Left colon (tissue), 2 donors: ENCODE data around the gene NHSL1. TPM values are rescaled to one million over a fixed set of nuclear protein-coding genes. Genes with fewer than 3 reads are reported as not detected.

Experiments
- ATAC-seq: fragments of 200-7000 bp; cut with Tn5 transposase; one replicate; pipeline ENCODE4 v1.9.1; 2020; ENCODE audit warnings: mild to moderate bottlenecking, moderate library complexity
- DNase-seq, 2 donors: peaks; one replicate each; pipeline ENCODE4 v3.0.0-alpha.2; 2020
- intact Hi-C, 2 donors: fragments of 100-400 bp; cut with DNase I in 1 of 2; cut with micrococcal nuclease in 1 of 2; formaldehyde crosslinking; loops; one replicate each; pipeline versions ENCODE4 v1.11.2 to v1.14.0; 2022; cut with DNase I, micrococcal nuclease
- total RNA-seq, 2 donors: library from RNA; stranded (reverse); fragmentation: NEBNext Ultra II Directional; extraction: Animal tissue kit (Norgen Biotek cat#: 25700); gene quantifications; one replicate each; pipeline ENCODE4 v1.2.1, GENCODE V29; 2021
- donor health status: DM: no; HTN: no; CAD: no.
- donor health status: DM: yes; HTN: yes; CAD: no.

NHSL1 gene
- total RNA-seq, 2 donors from 2014 or later = 112 to 125 TPM

GRCh38 chr6:138477913-138478539 lies 21.3 kb downstream of the NHSL1 start:
- ATAC-seq (peak; percentile 88), DNase-seq (peak in 1 of 2 donors; percentile 39)
- intact Hi-C loops = no loop called here

GRCh38 chr6:138476116-138476515 lies 23.2 kb downstream of the NHSL1 start:
- ATAC-seq (no peak), DNase-seq (no peak)
- intact Hi-C loops = no loop called here

DNA sequence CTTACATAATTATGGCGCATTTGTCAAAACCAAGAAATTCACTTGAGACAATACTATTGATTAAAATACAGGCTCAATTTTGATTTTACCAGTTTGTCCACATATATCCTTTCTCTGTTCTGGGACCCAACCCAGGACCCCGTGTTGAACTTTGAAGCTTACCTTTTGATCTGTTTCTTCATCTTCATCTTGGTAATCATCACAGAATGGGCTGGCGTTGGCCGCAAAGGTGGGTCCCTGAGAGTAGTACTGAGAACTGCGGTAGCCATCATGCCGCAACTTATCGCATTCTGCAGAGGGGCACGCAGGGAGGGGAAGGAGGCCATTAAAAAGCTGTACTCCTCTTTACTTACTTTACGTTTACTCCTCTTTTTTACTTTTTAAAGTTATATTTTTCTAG lies 26.1 kb downstream of the NHSL1 start:
- intact Hi-C loops = no loop called here
- no peak for ATAC-seq

DNA sequence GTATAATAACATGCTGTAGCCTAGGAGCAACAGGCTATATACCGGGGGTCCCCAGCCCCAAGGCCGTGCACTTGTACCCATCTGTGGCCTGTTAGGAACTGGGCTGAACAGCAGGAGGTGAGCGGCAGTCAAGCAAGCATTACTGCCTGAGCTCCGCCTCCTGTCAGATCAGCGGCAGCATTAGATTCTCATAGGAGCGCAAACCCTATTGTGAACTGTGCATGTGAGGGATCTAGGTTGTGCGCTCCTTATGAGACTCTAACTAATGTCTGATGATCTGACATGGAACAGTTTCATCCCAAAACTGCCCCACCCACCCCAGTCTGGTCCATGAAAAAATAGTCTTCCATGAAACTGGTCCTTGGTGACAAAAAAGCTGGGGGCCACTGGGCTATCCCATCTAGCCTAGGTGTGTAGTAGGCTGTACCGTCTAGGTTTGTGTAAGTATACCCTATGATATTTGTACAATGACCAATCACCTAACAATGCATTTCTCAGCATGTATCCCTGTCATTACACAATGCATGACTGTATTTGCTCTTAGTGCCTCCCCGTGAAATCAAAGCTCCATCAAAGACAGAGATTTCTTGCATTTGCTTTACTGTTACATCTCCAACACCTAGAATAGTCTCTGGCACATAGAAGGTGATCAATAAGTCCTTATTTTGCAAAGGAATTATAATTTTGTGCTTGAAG lies 30.8 kb downstream of the NHSL1 start:
- DNase-seq (no peak), ATAC-seq (peak; percentile 19)
- intact Hi-C loops = no loop called here

More for the DNA sequence above, 26.1 kb downstream of the NHSL1 start:
- DNase-seq = no peak

- no peak for ATAC-seq
- DNase-seq = no peak
- intact Hi-C loops = no loop called here
Measured at GRCh38 chr6:138467901-138468300, 31.4 kb downstream of the NHSL1 start.

- no peak for DNase-seq
- peak; percentile 20 for ATAC-seq
- intact Hi-C loops = no loop called here
Measured at GRCh38 chr6:138465007-138465645, 34.2 kb downstream of the NHSL1 start.

DNA sequence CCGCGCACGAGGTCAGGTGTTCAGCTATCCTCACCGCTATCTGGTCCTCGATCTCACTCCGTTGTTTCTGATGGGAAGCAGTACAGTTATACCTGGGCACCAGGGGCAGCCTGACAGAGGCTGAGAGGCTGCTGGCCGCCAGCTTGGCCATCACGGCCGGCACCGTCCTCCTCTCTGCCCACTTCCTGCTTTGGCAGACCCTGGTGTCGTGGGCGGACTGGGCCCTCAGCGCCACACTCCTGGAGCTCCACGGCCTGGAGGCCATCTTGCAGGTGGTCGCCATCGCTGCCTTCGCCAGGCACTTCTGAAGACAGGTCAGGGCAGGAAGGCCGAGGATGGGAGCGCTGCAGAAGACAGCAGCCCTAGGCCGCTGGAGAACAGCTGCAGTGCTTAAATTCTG lies 35.2 kb downstream of the NHSL1 start:
- intact Hi-C loops = no loop called here
- ATAC-seq = no peak
- no peak for DNase-seq

- DNase-seq = no peak
- ATAC-seq = no peak
- intact Hi-C loops = no loop called here
Measured at GRCh38 chr6:138461647-138462046, 37.6 kb downstream of the NHSL1 start.

DNA sequence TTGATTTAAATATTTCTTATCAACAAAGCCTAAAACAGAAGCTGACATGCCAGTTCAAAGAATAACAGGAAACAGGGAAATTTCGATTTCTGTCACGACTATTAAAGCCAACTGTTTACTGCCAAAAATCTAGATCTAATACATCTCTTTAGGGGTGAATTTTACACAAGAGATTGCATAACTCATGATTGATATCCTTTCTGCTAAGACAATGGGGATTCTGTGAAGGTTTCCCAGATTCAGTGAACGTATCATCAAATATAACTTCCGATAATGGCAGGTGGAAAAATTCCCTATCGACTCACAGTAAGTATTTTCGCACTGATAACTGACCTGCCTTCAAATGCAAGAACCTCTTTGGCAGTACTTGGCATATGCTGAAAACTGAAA lies 42.9 kb downstream of the NHSL1 start:
- intact Hi-C loops = no loop called here
- DNase-seq (no peak), ATAC-seq (no peak)

DNA sequence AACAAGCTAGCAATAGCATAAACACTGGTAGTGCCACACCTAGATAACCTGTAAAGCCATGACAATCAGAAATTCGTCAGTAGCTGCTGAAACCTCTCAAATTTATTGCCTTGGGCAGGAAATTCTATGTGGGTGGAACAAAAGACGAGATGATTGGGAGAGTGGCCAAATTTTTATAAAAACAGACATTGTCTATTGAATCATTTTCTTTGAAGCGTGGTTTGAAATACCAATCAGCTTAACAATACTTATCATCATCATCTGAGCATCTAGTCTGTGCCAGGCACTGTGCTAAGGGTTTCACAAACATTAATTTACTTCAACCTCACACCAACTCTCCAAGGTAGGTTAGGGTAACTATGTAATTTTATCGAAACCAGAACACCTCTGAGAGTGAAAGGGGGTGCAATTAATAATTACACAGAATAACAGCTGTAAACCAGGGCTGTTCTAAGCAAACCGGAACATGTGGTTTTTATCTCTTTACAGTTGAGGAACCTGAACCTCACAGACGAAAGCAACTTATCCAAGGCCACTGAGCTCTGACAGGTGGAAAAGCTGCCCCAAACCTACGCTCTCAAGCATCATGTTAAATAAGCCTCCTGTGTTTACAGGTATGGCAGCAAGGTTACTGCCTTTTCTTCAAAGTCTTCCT lies 43.4 kb downstream of the NHSL1 start:
- ATAC-seq = peak; percentile 65
- DNase-seq = no peak
- intact Hi-C loops = no loop called here

DNA sequence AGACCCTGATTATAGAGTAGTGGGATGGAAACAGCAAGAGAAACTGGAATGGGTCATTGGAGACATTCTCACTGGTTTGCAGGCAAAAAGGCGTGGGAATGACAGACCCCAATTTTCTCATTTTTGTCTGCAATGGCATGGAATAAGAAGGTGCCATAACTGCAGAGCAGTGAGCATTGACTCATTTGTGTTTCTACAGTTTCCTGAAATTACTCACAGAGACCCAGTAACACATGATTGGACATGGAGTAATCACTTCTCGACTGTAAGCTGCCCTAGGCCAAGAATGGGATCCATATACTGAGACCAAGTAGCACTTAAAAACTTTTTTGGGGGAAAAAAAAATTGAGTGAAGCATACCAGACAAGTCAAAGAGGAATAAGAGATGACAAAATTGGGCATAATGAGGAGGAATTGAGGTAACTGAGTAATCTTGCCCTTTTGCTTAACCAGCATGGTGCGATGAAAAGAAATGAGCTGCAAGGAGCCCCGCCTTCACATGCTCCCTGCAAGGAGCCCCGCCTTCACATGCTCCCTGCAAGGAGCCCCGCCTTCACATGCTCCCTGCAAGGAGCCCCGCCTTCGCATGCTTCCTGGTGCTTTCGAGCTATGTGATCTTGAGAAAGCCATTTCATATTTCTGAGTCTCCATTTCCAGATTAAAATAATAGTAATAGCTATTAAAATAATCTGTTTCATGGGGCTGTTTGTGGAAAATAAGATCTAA lies 44.1 kb downstream of the NHSL1 start:
- intact Hi-C loops = no loop called here
- DNase-seq (peak; percentile 55 to 80), ATAC-seq (peak; percentile 64)

GRCh38 chr6:138451043-138451442 lies 48.3 kb downstream of the NHSL1 start:
- DNase-seq (no peak), ATAC-seq (no peak)
- intact Hi-C loops = no loop called here

GRCh38 chr6:138450445-138450844 lies 48.8 kb downstream of the NHSL1 start:
- intact Hi-C loops = no loop called here
- ATAC-seq (no peak), DNase-seq (no peak)

DNA sequence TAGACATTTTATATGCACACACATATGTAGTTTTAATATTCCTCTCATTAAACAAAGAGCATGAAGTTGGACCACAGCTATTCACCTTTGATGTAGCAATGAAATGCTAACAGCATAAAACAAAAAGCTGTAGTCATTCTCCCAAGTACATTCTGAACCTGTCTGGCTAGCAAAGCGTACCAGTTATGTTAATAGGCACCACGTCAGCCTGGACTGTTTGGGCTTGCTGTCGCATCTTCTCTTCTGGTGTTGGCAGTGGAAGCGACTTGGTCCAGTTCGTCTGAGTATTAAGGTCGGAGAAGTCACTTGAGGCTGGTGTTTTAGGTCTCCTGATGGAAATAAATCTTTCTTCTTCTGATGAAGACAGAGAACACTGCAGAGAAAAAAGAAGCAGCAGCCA lies 52.5 kb downstream of the NHSL1 start:
- DNase-seq = no peak
- no peak for ATAC-seq
- intact Hi-C loops = no loop called here

GRCh38 chr6:138443979-138444378 lies 55.3 kb downstream of the NHSL1 start:
- ATAC-seq (no peak), DNase-seq (no peak)
- intact Hi-C loops = no loop called here

- DNase-seq = no peak
- ATAC-seq = peak; percentile 73
- intact Hi-C loops = no loop called here
Measured at GRCh38 chr6:138442663-138443062, 56.6 kb downstream of the NHSL1 start.

GRCh38 chr6:138441965-138442364 lies 57.3 kb downstream of the NHSL1 start:
- ATAC-seq = no peak
- DNase-seq = no peak
- intact Hi-C loops = no loop called here

- no peak for DNase-seq
- peak; percentile 52 for ATAC-seq
- intact Hi-C loops = no loop called here
Measured at GRCh38 chr6:138440758-138441357, 58.4 kb downstream of the NHSL1 start.

GRCh38 chr6:138440296-138440695 lies 59.0 kb downstream of the NHSL1 start:
- DNase-seq (no peak), ATAC-seq (peak; percentile 25)
- intact Hi-C loops = no loop called here
